Keratinocyte (primary cell): ENCODE measurements around the gene PGS1. TPM values are rescaled to one million over a fixed set of nuclear protein-coding genes. Genes with fewer than 3 reads are reported as not detected.

Experiments
- DNase-seq: peaks from one replicate; pipeline ENCODE4 v3.0.0-alpha.2; 2011; ENCODE audit warnings: low read depth, missing footprints, low spot score
- FAIRE-seq: peaks from 2 replicates; lab custom pipeline; 2011; peaks lifted over from hg19 to GRCh38; lab: Jason Lieb, UNC
- H2AFZ ChIP-seq: 2 replicates; pipeline ENCODE4 v1.6.0; 2012; ENCODE audit warnings: low read length, control low read depth, inconsistent platforms; ENCODE audit not compliant: control insufficient read depth
- H3K27ac ChIP-seq: 2 replicates; pipeline ENCODE4 v1.5.1; 2011; ENCODE audit warnings: low read length; ENCODE audit not compliant: control insufficient read depth, insufficient read depth
- H3K27me3 ChIP-seq: 3 replicates; pipeline ENCODE4 v1.6.0; 2011; ENCODE audit warnings: low read length; ENCODE audit not compliant: control insufficient read depth, insufficient read depth; ENCODE audit errors: extremely low read depth
- H3K36me3 ChIP-seq, 2 experiments: 2 replicates in 1 of 2; 3 replicates in 1 of 2; pipeline ENCODE4 v1.5.1; 2011; ENCODE audit warnings: low read length in 2 of 2, mild to moderate bottlenecking in 1 of 2; ENCODE audit not compliant: control insufficient read depth in 2 of 2, insufficient read depth in 2 of 2; ENCODE audit errors: extremely low read depth in 1 of 2
- H3K4me1 ChIP-seq: 3 replicates; pipeline ENCODE4 v1.5.1; 2011; ENCODE audit warnings: low read length; ENCODE audit not compliant: control insufficient read depth, insufficient read depth; ENCODE audit errors: extremely low read depth
- H3K4me2 ChIP-seq: 3 replicates; pipeline ENCODE4 v1.6.0; 2011; ENCODE audit warnings: low read depth, low read length; ENCODE audit not compliant: control insufficient read depth, insufficient read depth; ENCODE audit errors: extremely low read depth
- H3K4me3 ChIP-seq, 3 experiments: fragments of 200-600 bp in 1 of 3; sonication (generic) in 1 of 3; 2 replicates in 2 of 3; 3 replicates in 1 of 3; pipeline ENCODE4 v1.5.1; 2011 to 2016; ENCODE audit warnings: low read length in 3 of 3, mild to moderate bottlenecking in 3 of 3, control low read depth in 2 of 3, inconsistent platforms in 1 of 3, low read depth in 1 of 3, mixed read lengths in 1 of 3, mixed run types in 1 of 3, moderate library complexity in 1 of 3; ENCODE audit not compliant: control insufficient read depth in 2 of 3, insufficient read depth in 2 of 3; ENCODE audit errors: extremely low read depth in 1 of 3
- H3K79me2 ChIP-seq: 2 replicates; pipeline ENCODE4 v1.6.0; 2012; ENCODE audit warnings: low read length; ENCODE audit not compliant: control insufficient read depth, insufficient read depth
- H3K9ac ChIP-seq: 3 replicates; pipeline ENCODE4 v1.6.0; 2011; ENCODE audit warnings: low read length; ENCODE audit not compliant: control insufficient read depth, insufficient read depth; ENCODE audit errors: extremely low read depth
- H3K9me1 ChIP-seq: 3 replicates; pipeline ENCODE4 v1.6.0; 2011; ENCODE audit warnings: low read length; ENCODE audit not compliant: control insufficient read depth, insufficient read depth; ENCODE audit errors: extremely low read depth
- H3K9me3 ChIP-seq: 2 replicates; pipeline ENCODE4 v1.5.1; 2012; ENCODE audit warnings: low read depth, low read length; ENCODE audit not compliant: control insufficient read depth
- H4K20me1 ChIP-seq: 3 replicates; pipeline ENCODE4 v1.6.0; 2011; ENCODE audit warnings: low read length; ENCODE audit not compliant: control insufficient read depth, insufficient read depth; ENCODE audit errors: extremely low read depth
- EZH2 ChIP-seq: IDR thresholded peaks from one replicate; pipeline ENCODE4 v1.6.1; 2012; ENCODE audit warnings: inconsistent platforms, mild to moderate bottlenecking, low read length, moderate library complexity
- dilution Hi-C: fragments of 300-500 bp; cut with MboI; formaldehyde crosslinking; loops from one replicate; pipeline ENCODE4 v1.7.0; 2020; ENCODE audit warnings: low sequenced_read_pairs; ENCODE audit not compliant: extremely low pct_ligation_motif_present
- polyA plus RNA-seq, 5 experiments: library from polyadenylated mRNA; depleted of rRNA in 3 of 5; stranded (reverse) in 3 of 5; stranded (forward) in 1 of 5; unstranded in 1 of 5; fragments of >200 nt; gene quantifications; 1 replicate in 1 of 5; 2 replicates in 3 of 5; 3 replicates in 1 of 5; pipeline versions ENCODE4 v1.2.1 to v1.2.3, GENCODE V29; 2011 to 2012; ENCODE audit warnings: missing spikeins in 2 of 5, low read depth in 1 of 5, low replicate concordance in 1 of 5
- TF ChIP-seq, protein P1 (sequence below), 3 experiments: IDR thresholded peaks in 1 of 3; conservative IDR thresholded peaks in 1 of 3; optimal IDR thresholded peaks in 1 of 3; 2 replicates in 2 of 3; 3 replicates in 1 of 3; pipeline versions ENCODE3 to v1.5.1; 2011; ENCODE audit warnings: low read length in 3 of 3, mild to moderate bottlenecking in 3 of 3, moderate library complexity in 2 of 3, control low read depth in 1 of 3, inconsistent platforms in 1 of 3; ENCODE audit not compliant: insufficient read depth in 2 of 3; ENCODE audit errors: extremely low read depth in 1 of 3

PGS1 gene
- polyA plus RNA-seq, 1 donor (not counting 4 experiments of a cell fraction or from before 2014, with no cell fraction given) = 19.6 TPM

GRCh38 chr17:78431692-78431958, 53.2 kb downstream of the PGS1 start:
- H3K9ac ChIP-seq = no peak overlapping the region
- TF ChIP-seq, protein P1, sequence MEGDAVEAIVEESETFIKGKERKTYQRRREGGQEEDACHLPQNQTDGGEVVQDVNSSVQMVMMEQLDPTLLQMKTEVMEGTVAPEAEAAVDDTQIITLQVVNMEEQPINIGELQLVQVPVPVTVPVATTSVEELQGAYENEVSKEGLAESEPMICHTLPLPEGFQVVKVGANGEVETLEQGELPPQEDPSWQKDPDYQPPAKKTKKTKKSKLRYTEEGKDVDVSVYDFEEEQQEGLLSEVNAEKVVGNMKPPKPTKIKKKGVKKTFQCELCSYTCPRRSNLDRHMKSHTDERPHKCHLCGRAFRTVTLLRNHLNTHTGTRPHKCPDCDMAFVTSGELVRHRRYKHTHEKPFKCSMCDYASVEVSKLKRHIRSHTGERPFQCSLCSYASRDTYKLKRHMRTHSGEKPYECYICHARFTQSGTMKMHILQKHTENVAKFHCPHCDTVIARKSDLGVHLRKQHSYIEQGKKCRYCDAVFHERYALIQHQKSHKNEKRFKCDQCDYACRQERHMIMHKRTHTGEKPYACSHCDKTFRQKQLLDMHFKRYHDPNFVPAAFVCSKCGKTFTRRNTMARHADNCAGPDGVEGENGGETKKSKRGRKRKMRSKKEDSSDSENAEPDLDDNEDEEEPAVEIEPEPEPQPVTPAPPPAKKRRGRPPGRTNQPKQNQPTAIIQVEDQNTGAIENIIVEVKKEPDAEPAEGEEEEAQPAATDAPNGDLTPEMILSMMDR (optimal IDR thresholded peaks at IDR 0.05 in 1 of 3, IDR thresholded peaks at IDR 0.05 in 1 of 3, conservative IDR thresholded peaks at IDR 0.05 in 1 of 3; ENCODE audit: extremely low read depth in 1 of 3, insufficient read depth in 2 of 3, low read length in 3 of 3) = no peak
- TF ChIP-seq EZH2 = no peak
- FAIRE-seq (no peak), DNase-seq (no peak)
- H3K27ac ChIP-seq = no peak overlapping the region
- no peaks in the 10 kb centered on the region for H3K79me2 ChIP-seq
- H3K4me2 ChIP-seq = no peak overlapping the region
- H3K9me3 ChIP-seq = no peaks in the 10 kb centered on the region
- H3K9me1 ChIP-seq = no peaks in the 10 kb centered on the region
- H2AFZ ChIP-seq = no peak overlapping the region
- H3K4me1 ChIP-seq = no peaks in the 10 kb centered on the region
- H3K4me3 ChIP-seq = no peak overlapping the region
- H3K27me3 ChIP-seq = no peaks in the 10 kb centered on the region
- dilution Hi-C loops = no loop called here
- no peaks in the 10 kb centered on the region for H4K20me1 ChIP-seq
- peaks cover 0 to 7% of the 10 kb centered on the region in 2 experiments for H3K36me3 ChIP-seq

- peaks cover 7% of the 10 kb centered on the region for H3K27me3 ChIP-seq
- TF ChIP-seq EZH2 = no peak
- TF ChIP-seq, protein P1 (optimal IDR thresholded peaks at IDR 0.05 in 1 of 3, IDR thresholded peaks at IDR 0.05 in 1 of 3, conservative IDR thresholded peaks at IDR 0.05 in 1 of 3; ENCODE audit: extremely low read depth in 1 of 3, insufficient read depth in 2 of 3, low read length in 3 of 3) = no peak
- H3K36me3 ChIP-seq = peaks cover 0 to 7% of the 10 kb centered on the region in 2 experiments
- no peak overlapping the region for H2AFZ ChIP-seq
- H3K27ac ChIP-seq = no peak overlapping the region
- H3K79me2 ChIP-seq = no peaks in the 10 kb centered on the region
- H3K9me1 ChIP-seq = no peaks in the 10 kb centered on the region
- no peak overlapping the region for H3K9ac ChIP-seq
- H3K9me3 ChIP-seq = no peaks in the 10 kb centered on the region
- no peak overlapping the region for H3K4me3 ChIP-seq
- dilution Hi-C loops = no loop called here
- no peak for FAIRE-seq
- DNase-seq = no peak
- no peaks in the 10 kb centered on the region for H3K4me1 ChIP-seq
- no peak overlapping the region for H3K4me2 ChIP-seq
- H4K20me1 ChIP-seq = no peaks in the 10 kb centered on the region
Observed at GRCh38 chr17:78432226-78433012, 54.0 kb downstream of the PGS1 start.
